VCaP (cell line): ENCODE results near the gene RPGRIP1.
A peak's percentile ranks its signal among the peaks of the same experiment; 100 is the strongest.

Source experiments
- H3K27ac ChIP-seq: fragments of 450-650 bp; 2 replicates; pipeline ENCODE4 v1.5.1; 2017
- TF ChIP-seq, protein P1 (sequence below): fragments of 450-650 bp; conservative IDR thresholded peaks from 2 replicates; pipeline ENCODE4 v1.5.1; 2017; ENCODE audit warnings: mild to moderate bottlenecking, moderate library complexity

The RPGRIP1 gene

GRCh38 chr14:21241218-21241819 is 38.6 kb upstream of the RPGRIP1 start:
- no peak overlapping the region for H3K27ac ChIP-seq
- TF ChIP-seq, protein P1, sequence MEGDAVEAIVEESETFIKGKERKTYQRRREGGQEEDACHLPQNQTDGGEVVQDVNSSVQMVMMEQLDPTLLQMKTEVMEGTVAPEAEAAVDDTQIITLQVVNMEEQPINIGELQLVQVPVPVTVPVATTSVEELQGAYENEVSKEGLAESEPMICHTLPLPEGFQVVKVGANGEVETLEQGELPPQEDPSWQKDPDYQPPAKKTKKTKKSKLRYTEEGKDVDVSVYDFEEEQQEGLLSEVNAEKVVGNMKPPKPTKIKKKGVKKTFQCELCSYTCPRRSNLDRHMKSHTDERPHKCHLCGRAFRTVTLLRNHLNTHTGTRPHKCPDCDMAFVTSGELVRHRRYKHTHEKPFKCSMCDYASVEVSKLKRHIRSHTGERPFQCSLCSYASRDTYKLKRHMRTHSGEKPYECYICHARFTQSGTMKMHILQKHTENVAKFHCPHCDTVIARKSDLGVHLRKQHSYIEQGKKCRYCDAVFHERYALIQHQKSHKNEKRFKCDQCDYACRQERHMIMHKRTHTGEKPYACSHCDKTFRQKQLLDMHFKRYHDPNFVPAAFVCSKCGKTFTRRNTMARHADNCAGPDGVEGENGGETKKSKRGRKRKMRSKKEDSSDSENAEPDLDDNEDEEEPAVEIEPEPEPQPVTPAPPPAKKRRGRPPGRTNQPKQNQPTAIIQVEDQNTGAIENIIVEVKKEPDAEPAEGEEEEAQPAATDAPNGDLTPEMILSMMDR, result peak; percentile 66

DNA sequence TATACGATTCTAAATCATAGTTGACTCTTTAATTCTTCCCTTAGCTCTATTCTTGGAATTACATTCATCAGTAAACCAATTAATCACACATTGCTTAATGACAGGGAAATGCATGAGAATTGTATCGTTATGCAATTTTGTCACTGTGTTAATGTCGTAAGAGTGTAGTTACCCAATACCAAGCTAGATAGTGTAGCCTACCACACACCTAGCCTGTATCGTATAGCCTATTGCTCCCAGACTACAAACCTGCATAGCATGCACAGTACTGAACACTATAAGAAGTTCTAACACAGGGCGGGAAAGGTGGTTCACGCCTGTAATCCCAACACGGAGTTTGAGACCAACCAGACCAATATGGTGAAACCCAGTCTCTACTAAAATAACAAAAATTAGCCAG is 35.3 kb upstream of the RPGRIP1 start:
- TF ChIP-seq, protein P1, result no peak
- no peak overlapping the region for H3K27ac ChIP-seq

- TF ChIP-seq, protein P1, result no peak
- H3K27ac ChIP-seq, result peak overlapping the region; percentile 3
Observed at GRCh38 chr14:21245813-21246212, 34.1 kb upstream of the RPGRIP1 start.

DNA sequence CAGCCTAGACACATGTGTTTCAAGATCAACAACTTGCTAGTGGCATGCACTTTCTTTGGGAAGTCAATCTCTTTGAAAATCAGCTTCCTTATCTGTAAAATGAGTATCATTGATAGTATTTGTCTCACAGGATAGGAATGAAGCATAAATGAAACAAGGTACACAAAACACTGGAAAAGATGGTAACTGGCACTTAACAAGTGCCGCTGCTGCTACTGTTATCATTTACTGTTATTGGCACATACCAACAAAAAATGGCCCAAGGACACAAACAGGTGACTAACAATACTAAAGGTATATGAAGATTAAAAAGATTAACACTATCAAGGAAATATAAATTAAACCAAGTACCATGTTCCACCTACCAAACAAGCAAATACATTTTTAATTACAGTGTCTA is 31.5 kb upstream of the RPGRIP1 start:
- H3K27ac ChIP-seq, result 0 out of 2 replicates have a peak overlapping the region, but pooled peaks have one; percentile 3
- TF ChIP-seq, protein P1, result no peak

DNA sequence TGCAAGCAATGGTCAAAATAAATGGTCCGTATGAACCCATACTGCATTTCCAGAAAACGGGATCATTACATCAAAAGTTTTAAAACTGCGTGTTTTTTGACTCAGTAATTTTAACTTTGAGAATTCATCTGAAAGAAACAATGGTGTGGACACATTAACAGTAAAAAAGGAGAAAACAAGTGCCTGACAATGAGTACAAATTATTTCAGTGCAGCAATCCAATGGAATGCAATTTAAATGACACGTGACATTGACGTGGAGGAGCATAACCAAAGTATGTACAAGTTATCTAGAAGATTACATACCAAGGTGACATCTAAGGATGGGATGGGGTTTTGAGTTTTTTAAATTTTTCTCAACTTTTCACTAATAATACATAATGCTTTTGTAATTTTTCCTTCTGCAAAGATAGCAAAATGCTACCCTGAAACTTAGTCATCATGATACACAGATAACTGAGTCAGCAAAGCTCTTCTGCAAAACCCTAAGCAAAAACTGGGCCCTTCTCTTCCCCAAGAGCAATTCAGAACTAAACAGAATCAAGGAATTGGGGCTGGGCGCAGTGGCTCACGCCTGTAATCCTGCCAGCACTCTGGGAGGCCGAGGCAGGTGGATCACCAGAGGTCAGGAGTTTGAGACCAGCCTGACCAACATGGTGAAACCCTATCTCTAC is 31.0 kb upstream of the RPGRIP1 start:
- no peak overlapping the region for H3K27ac ChIP-seq
- TF ChIP-seq, protein P1, result no peak

DNA sequence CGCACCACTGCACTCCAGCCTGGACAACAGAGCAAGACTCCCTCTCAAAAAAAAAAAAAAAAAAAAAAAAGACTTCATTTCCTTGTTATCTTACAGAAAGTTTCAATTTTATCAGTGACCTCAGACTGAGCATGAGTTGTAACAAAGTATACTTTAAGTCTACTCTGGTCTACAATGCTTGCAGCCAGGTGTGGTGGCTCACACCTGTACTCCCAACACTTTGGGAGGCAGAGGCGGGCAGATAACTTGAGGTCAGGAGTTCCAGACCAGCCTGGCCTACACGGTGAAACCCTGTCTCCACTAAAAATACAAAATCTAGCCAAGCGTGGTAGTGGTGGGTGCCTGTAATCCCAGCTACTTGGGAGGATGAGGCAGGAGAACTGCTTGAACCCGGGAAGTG is 28.7 kb upstream of the RPGRIP1 start:
- H3K27ac ChIP-seq, result no peak overlapping the region
- TF ChIP-seq, protein P1, result no peak

DNA sequence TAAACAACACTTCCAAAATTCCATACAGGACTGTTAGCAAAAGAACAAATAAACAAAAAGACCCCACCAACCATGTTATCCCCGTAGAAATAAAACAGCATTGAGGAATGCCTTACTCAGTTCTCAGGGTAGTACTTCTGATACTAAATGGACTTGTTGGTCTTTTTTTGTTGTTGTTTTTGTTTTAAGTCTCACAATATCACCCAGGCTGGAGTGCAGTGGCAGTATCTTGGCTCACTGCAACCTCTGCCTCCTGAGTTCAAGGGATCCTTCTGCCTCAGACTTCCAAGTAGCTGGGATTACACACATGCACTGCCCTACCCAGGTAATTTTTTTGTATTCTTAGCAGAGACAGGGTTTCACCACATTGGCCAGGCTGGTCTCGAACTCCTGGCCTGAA is 27.7 kb upstream of the RPGRIP1 start:
- TF ChIP-seq, protein P1, result no peak
- no peak overlapping the region for H3K27ac ChIP-seq
